GM19463 (cell line): Measurements from ENCODE around the gene SLC17A9.
A peak's percentile ranks its signal among the peaks of the same experiment; 100 is the strongest.

Experiments
- ATAC-seq: cut with Tn5 transposase; IDR thresholded peaks from one replicate; pipeline ENCODE4 v1.9.1; 2021; ENCODE audit warnings: mild to moderate bottlenecking, moderate library complexity; ENCODE audit not compliant: unreplicated experiment

The SLC17A9 gene

DNA sequence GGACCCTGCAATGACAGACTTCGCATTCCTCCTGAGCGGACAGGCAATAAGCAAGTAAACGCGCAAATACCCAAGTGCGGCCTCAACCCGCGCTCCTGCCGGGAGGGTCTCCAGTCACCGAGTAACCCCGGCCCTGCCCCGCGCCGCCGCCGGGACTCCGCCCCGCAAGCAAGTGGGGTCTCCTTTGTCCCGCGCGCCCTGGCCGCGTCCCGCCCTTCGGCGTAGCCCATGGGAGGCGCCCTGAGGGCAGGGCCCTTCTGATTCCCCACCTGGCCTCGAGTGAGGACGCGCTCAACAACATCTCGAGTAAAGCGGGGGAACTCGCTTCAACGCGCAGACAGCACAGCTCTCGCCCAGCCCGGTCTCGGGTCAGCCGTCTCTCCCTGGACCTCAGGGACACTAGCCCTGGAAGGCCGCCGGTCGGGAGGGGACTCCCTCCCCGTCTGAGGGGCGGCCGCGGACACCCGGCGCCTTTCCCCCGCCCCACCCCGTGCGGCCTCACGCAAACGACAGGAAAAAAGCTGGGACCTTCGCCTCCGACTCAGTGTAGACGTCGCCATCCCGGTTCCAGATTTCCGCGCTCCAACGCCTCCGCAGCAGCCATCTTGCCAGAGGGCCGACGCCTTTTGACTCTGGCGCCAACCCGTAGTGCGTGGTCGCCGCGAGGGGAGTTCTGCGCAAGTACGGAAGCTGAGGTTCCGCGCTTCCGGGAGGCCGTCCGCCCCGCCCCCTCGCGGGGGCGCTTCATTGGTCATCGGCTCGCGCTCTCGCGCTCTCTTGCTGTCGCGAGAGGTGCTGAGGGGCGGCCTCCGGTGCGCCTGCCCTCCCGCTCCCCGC is 15.0 kb upstream of the SLC17A9 start:
- ATAC-seq: peak; percentile 81

DNA sequence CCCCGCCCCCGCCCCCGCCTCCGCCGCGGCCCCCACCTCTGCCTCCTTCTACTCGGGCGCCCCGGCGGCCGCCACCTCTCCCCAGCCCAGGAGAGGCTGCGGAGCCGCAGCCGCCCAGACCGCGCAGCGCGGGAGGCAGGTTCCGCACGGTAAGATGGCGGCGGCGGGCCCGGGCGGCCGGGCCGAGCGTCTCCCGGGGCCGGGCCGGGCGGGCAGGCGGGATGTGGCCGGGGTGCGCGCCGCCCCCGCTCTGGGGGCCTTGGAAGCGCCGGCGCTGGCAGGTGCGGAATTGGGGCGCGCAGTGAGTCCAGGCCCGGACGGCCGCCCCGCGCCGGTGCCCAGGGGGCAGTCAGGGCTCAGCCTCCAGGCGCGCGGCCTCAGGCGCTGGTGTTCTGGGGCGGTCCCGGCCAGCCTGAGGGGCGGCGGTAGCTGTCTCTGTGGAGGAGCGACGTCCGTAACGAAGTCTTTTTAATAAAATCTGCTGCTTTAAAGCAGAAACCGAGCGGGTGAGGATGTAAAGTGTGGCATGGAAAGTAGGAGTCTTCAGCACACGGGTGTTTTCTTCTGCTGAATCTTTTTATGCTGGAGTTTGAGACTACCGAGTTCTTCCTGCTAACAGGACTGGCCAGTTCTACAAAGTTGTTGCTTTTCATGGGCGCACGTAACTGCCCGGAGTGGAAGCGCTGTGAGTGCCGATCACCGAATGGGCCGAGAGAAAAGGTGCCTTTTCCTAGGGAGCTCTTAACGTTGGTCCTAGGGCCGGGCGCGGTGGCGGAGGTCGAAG is 14.2 kb upstream of the SLC17A9 start, which contains the start of gene GID8:
GID8 (plus strand) TSS at position 43 of the 784 bp plus-strand sequence. CDS start 3,356 bp downstream, outside the sequence.
- ATAC-seq: peak; percentile 41

DNA sequence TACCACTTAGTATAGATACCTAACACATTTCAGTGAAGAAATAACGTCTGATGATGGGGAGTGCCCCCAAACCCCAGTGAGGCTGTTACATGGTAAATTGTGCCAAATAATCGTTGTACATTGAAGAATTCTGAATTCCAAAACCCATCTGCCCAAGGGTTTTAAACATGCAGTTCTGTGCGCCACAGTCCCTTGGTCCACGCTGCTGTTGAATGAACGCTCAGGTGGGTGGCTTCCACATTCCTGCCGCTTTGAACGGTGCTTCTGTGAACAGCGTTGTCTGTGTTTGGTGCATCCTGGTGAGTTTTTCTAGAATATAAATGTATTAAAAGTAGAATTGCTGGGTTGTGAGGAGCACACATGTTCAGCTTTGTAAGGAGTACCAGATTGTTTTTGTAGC is 11.6 kb upstream of the SLC17A9 start:
- no peak for ATAC-seq

DNA sequence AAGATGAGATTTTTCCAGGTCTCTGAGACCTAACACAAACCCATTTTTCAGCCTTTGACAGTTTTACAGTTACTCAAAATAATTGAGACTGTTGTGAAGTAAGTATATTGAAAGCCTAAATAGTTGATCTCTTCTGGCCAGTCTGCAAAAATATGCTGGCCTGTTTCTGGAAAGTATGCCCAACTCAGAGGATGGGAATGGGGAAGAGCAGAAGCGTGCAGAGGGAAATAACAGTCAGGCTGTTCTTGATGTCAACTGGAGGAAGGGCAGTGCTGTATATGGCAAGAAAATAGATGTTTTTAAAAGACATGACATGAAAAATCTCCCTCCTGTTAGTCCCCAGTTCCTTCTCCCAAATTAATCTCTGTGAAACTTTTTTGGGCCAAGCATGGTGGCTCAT is 10.7 kb upstream of the SLC17A9 start:
- no peak for ATAC-seq

DNA sequence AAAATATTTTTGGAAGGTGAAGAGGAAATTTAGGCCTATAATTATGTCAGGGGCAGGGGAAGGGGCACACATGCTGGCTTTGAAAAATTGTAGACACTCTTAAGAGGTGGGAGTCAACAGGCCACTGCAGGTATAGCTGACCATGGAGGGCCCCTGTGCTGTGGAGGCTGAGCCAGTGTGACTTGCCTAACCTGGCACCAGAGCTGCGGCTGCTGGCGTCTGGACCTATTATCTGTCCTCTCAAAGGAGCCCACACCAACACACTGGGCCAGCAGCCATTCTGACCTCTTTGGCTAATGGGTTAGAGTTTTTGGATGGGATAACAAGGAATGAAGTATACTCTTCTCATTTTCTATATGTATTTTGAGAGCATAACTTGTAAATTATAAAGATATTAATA is 10.1 kb upstream of the SLC17A9 start:
- no peak for ATAC-seq

DNA sequence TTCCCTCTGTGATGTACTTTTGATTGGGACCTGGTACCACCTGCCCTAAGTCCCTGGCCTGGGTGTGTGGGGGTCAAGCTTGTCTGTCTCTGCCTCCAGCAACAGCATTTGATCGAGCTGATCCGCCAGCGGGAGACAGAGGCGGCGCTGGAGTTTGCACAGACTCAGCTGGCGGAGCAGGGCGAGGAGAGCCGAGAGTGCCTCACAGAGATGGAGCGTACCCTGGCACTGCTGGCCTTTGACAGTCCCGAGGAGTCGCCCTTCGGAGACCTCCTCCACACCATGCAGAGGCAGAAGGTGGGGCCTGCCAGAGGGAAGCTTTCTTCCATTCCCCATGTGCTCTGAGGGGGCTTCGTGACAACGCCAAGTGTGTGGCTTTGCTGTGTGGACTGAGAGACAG is 9.1 kb upstream of the SLC17A9 start:
- no peak for ATAC-seq

DNA sequence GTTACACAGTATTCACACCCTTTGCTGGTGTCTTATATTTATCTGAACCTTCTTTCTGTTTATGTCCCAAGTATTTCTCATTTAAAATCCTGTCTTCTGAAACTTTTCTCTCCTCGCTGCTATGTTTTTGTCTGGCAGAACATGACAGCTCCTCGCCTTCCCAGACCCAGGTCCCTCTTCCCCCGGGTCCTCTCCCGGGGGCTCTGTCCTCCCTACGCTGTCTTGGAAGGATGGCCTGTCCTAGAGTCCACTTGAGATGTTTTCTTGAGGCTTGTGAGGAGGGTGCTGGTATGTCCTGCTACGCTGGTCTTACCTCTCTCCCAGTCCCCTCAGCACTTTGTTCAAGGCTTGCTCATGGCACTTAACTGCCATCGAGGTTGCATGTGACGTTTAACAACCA is 8.3 kb upstream of the SLC17A9 start:
- no peak for ATAC-seq

DNA sequence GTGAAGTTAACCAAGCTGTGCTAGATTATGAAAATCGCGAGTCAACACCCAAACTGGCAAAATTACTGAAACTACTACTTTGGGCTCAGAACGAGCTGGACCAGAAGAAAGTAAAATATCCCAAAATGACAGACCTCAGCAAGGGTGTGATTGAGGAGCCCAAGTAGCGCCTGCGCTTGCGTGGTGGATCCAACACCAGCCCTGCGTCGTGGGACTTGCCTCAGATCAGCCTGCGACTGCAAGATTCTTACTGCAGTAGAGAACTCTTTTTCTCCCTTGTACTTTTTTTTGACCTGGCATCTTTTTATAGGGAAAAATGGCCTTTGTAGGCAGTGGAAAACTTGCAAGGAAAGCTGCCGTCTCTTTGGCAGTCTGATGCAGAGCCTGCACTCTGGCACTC is 7.8 kb upstream of the SLC17A9 start:
- ATAC-seq: no peak

DNA sequence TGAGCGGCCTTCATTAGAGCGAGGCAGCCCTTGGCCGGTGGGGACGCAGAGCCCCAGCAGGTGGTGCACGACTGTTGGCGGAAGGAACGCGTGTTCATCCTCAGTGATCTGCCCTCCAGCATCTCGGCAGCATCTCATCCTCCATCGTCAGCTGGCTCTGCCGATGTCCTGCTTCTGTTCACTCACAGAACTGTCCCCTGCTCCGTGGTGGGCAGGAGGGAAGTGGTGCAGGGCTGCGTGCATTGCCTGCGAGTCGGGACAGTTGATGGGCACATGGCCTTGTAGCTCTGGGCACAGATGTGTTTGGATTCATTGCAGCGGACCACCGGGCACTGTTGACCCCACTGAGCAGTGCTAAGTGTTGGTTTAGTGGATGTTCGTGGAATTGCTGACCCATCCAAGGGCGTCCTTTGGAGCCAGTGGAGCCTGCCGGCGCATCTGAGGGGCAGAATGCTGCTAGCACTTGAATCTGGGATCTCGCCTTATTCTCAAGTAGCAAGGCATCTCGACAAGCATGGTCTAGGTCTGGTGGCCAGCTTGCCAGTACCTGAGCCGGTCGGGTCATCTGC is 6.7 kb upstream of the SLC17A9 start:
- no peak for ATAC-seq

DNA sequence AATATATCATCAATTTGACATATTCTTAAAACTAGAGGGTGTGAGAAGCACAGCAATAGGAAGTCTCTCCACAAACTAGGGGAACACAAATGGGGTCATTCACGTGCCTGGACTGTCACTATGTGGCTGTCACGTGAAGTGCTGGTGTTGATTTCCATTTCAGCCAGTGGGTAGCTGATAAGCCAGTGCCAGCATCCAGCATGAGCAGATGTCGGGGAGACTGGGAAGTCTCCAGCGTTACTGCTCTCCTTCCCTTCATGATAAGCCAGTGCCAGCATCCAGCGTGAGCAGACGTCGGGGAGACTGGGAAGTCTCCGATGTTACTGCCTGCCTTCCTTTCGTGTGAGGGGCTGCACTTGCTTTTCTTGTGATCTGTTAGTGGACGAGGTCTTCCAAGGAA is 5.6 kb upstream of the SLC17A9 start:
- no peak for ATAC-seq

DNA sequence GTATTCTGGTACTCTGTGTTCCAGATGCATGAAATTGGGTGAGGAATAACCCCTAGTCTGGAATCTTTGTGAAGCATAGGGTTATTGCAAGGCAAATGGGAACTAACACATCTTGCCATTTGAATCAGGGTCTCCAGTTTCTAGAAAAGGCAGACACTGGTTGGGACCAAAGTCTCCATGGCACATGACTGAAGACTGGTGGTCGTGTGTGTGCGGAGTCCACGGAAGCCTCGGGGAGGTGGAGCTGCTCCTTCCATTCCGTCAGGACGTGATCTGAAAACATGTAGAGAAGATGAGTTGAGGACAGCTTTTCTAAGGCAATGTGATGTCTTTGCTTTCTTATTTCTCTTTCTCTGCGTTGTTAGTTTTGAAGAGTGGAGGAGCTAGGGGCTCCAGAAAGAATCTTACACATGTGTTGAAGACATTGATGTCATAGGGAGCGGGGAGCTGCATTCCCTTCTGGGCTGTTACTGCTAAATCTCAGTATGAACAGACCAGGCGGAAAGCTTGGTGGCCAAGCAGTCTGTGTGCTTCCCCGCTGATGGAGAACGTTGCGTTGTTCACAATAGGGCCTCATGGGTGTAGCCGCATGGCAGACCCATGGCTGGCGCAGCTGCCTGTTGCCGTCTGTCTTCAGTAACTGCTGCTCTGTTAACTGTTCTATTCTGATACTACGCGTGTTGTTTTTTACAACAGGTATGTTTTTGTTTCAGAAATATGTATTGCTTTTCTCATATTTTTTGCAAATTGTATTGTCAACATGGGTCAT is 4.8 kb upstream of the SLC17A9 start:
- no peak for ATAC-seq

DNA sequence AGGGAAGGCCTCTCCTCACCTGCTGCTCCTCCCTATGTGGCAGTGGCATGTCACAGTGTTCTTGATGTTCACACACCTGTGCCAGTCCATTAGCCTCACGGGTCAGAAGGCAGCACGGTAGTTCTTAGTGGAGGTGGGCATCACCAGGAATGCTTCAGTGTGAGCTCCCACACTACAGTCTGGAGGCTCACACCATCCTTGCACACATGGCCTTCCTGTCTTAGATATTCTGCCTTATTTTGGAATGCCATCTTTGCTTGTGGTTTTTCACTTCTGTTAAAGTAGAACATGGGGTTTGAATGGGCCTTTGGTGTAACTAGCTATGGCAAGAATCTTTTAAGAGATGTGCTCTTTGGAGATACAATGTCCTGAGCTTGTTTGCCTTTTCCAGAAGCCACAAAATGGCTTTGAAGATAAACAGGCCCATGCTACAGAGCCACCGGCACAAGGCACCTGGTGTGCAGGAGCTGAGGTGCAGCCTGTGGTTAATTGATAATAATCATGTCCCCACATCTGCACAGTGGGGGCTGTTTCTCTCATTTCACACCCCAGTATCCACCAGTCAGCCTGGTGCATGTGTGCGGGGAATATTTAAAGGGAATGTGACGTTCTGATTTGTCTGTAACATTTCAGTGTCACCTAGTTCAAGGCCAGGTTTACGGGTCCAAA is 3.2 kb upstream of the SLC17A9 start:
- ATAC-seq: no peak

DNA sequence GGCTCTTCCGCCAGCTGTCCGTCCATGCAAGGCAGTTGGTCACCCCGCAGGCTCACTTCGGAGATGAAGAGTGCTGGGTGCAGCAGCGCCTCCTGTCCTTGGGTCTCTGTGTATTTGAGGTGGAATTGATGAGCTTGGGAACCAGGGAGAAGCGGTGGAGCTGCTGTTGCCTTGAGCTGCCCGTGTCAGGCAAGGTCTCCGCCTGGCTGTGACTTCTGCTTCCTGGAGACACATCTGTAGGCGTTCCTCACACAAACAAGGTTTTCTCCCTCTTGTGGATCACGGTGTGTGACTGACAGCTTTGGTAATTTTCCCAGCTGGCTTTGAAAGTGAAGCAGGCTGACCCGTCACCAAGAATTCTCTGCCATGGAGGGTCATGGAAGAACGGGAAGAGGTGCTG is 2.5 kb upstream of the SLC17A9 start:
- ATAC-seq: no peak

DNA sequence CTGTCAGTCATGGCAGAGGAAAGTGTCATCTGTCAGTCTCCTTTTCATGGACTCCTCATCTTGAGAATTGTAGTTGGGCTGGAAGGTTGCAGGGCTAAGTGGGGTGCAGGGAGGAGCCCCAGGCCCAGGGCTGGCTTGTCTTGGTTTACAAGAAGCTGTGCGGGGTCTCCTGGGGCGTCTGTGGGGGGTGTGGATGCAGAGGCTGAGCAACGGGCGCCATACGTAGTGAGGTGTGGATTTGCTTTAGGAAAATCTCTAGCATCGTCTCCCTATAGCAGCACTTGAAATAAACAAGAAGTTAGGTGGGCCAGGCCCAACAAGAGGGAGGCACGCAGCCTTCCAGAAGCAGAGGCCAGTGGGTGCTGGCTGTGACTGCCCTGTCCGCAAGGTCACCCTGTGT is 1.8 kb upstream of the SLC17A9 start:
- no peak for ATAC-seq

DNA sequence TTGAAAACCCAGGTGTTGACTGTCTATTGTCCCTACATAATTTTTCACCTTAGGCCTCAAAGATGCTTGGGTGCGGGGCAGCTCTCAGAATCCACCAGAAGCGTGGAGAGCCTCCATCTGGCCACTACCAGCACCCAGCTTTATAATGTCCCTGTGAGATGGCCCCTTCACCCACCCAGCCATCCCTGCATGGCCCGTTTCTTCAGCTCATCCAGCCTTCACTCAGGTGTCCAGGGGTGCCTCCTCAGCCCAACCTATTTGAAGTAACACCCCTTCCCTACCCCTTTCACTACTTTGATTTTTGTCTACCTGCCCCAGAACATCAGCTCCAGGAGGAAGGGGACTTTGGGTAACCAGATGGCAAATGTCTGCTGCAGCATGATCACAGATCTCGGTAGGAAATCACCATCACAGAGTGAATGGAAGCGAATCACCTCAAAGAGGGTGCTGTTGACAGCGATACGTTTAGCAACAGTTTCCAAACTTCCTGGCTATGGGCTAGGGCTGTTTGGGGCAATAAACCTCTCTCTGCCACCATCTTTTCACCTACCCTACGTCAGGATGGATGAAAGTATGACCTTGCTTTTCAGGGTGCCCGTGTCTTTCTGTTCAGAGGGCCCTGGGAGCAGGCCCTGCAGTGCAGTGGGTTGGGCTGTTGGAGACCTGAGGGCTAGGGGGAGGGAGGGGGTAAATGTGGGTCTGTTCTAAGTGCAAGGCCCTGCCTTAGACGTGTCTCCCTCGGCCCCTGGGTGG is 1.2 kb upstream of the SLC17A9 start:
- no peak for ATAC-seq

DNA sequence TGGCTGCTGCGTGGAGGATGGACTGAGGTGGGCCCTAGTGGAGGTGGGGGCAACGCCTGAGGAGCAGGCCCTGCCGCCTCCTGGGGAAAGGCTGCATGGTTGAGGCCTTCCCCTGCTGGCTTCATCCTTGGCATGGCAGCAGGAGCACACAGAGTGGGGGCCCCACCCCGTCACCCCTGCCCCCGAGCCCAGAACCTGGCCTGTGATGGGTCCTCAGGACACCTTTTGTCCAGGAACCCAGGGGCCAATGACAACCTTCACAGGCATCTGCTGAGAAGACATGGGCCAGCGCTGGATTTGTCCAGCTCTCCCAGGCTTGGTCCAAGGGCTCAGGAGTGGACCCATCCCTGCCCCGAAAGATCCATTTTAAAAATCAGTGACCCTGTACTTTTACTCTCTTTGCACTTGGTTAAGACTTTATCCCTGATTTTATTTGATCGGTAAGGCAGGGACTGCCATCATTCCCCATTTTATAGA is 575 bp upstream of the SLC17A9 start:
- no peak for ATAC-seq

DNA sequence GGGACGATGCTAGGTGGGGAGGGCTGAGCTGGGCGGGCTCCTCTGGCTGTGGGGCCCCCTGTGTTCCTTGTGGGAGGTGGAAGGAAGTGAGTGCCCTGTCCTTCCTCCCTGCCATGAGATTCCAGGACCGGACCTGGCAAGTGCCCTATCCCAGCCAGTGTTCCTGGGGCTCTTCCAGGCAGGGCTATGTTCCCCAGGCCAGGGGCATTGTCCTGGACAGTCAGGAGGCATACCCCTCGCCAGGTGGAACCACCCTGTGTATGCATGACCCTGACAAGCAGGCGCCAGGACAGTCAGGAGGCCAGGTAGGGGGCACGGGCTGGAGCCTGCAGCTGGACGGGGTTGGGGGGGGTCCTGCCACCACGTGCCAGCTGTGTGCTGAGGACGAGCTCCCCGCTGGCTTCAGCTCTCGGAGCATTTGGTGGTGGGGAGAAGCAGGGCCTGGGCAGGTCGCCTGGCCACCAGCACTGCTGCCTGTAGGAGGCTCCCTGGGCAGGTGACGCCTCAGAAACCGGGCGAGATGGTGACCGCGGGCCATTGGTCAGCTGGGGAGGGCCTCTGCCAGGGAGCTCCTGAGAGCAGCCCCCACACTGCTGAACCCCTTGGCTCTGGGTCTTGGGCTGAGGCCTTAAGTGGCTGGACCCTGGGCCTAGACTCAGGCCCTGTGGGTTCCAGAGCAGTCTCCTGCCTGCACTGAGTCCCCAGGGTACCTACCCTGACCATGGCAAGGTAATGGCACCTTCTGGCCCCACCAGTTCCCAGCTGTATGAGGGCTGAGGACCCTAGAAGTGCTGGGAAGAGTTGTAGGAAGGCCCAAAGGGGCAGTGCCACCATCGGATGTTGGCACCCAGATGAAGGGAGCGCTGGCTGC is 694 bp downstream of the SLC17A9 start:
- ATAC-seq: no peak

DNA sequence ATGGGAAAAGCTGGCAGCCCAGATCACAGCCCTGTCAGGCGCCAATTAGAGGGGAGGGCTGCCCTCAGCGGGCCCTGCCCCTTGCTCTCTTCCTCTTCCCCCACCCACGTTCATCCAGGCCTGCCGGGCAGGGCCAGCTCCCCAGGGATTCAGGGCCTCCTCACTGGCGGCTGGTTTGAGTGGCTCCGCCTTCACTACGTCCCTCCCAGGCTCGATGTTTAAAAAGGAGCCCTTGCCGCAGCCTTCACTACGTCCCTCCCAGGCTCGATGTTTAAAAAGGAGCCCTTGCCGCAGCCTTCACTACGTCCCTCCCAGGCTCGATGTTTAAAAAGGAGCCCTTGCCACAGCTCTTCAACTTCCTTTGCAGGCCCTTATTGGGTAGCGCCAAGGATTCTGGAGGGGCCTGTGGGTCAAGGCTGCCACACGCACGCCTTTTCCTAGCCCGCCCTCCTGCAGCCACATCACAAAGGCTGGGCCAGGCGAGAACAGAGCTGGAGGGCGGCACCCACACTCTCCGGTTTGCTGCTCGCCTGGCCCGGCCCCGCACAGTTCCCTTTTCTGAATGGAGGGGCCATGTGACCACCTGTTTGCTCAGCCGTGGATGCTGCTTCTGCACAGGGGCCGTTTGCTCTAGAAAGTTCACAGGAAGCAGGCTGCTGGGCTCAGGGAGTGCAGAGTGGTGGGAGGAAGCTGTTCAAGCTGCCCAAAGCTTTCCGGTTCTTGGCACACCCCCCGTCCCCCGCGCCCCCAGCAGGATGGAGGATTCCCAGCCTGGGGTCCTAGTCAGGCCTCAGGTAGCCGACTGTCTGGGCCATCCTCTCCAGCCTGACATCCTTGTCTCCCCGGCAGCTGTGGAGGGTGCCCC is 1.6 kb downstream of the SLC17A9 start:
- ATAC-seq: peak; percentile 71
